ENCODE data around the gene LDAH. TPM values are rescaled to one million over a fixed set of nuclear protein-coding genes. Genes with fewer than 3 reads are reported as not detected.
A peak's percentile ranks its signal among the peaks of the same experiment; 100 is the strongest.

LDAH gene
- 10 to 100 TPM; 11.0 to 15.0 (median 11.9) TPM for polyA plus RNA-seq

DNA sequence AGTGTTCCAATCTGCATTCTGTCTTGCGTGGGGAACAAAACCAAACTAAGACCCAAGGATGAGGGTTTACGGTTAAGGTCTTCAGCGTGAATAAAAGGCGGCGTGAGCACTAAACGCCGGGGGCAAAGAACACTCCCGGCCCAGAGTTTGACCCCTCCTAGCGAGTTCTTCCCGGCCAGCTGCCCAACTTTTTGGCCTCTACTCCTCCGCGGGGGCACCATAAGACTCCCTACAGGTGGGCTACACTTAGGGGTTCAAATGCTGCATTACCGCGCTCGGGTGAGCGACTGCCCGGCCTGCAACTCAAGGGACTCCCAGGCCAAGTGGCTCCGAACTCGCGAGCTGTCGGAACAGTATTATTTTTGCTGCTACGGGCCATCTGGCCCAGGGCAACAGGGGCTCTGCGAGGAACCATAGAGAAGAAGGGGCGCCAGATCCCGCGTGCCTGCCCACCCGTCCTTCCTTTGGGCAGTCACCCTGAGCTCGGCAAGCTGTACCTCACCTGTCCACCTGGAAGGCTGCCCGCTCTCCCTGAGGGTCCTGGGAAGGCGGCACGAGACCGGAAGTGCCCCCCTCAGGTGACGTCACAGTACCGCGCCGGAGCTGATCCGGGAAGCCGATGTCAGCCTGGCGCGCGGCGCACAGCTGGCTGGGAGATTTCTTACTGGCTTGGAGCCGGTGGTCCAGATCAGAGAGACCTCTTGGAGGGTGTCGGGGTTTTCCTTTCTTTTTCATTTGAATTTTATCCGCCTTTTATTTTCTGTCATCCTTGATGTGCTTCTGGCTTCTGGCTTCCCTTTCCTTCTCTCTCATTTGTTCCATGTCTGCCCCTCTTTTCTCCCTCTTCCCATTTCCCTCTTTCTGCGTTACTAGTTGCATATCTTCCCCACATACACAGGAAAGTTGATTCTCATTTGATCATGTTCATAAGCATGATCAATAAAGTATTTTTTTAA lies at the start of gene LDAH:
Gene LDAH (minus strand): TSS at position 567 of the 956 bp plus-strand sequence. CDS start 21,638 bp downstream, outside the sequence.
- Mint-ChIP-seq H3K27ac (peak within 1 kb of the TSS; percentile 94 to 99 (median 98)), H3K36me3 (no peaks in the 10 kb centered on the region), H3K4me1 (peaks cover 25 to 45% of the 10 kb centered on the region in 2 donors), H3K4me3 (peak within 1 kb of the TSS; percentile 92 to 97 (median 95)), H3K9me3 (no peaks in the 10 kb centered on the region), H3K27me3 (ENCODE audit: low read depth in 3 of 3) (peaks cover 5 to 13% (median 12%) of the 10 kb centered on the region in 3 donors)
- peak; percentile 82 to 85 (median 84) for DNase-seq

DNA sequence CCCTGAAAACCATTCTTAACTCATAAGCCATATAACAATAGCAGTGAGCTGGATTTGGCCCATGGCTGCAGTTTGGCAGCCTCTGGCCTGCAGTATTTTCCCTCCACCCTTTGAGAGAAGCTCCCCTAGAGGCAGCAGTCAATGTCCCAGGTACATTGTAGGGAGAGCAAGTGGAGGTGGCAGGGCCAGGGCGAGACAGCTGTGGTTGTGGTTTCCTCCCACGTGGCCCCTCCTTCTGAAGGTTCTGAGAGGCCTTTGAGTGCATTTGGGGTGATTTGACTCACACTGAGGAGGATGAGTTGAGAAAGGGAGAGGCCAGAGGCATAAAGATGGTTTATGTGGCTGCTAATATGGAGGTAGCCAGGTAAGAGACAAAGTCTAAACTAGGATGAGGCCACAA lies 45.5 kb upstream of the LDAH start:
- Mint-ChIP-seq H3K27me3 (ENCODE audit: low read depth in 3 of 3) (peaks cover 3 to 8% (median 6%) of the 10 kb centered on the region in 3 donors), H3K4me3 (no peak overlapping the region), H3K4me1 (no peaks in the 10 kb centered on the region), H3K36me3 (no peaks in the 10 kb centered on the region), H3K27ac (no peak overlapping the region), H3K9me3 (peaks cover 0 to 1% (median 0%) of the 10 kb centered on the region in 6 donors)
- DNase-seq = no peak

GRCh38 chr2:20862850-20863249 lies 39.9 kb upstream of the LDAH start:
- H3K4me1 Mint-ChIP-seq = no peaks in the 10 kb centered on the region
- H3K27ac Mint-ChIP-seq = no peak overlapping the region
- no peak overlapping the region for H3K4me3 Mint-ChIP-seq
- H3K27me3 Mint-ChIP-seq (ENCODE audit: low read depth in 3 of 3) = peaks cover 0 to 18% (median 3%) of the 10 kb centered on the region in 3 donors
- no peaks in the 10 kb centered on the region for H3K36me3 Mint-ChIP-seq
- no peak for DNase-seq
- H3K9me3 Mint-ChIP-seq = peaks cover 0 to 2% (median 0%) of the 10 kb centered on the region in 6 donors

DNA sequence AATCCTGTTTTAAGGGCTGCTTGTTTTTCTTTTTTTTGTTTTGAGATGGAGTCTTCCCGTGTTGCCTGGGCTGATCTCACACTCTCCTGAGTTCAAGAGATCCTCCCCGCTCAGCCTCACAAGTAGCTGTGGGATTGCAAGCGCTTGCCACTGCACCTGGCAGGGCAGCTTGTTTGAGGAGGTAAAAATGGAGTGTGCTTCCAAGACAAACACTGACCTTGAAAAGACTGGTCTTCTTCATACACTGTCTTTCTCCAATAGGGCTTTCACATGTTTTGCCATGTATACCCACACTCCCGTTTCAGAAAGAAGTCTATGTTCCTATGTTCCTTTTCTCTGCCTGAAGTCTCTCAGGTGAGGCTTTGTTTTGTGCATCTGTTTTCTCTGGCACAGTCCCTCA lies 32.6 kb upstream of the LDAH start:
- Mint-ChIP-seq H3K4me3 (no peak overlapping the region), H3K27me3 (ENCODE audit: low read depth in 3 of 3) (peaks cover 2 to 10% (median 5%) of the 10 kb centered on the region in 3 donors), H3K36me3 (no peaks in the 10 kb centered on the region), H3K4me1 (no peaks in the 10 kb centered on the region), H3K9me3 (no peaks in the 10 kb centered on the region), H3K27ac (no peak overlapping the region)
- no peak for DNase-seq

- DNase-seq = no peak
- Mint-ChIP-seq H3K27ac (no peak overlapping the region), H3K27me3 (ENCODE audit: low read depth in 3 of 3) (peaks cover 2 to 8% (median 5%) of the 10 kb centered on the region in 3 donors), H3K9me3 (no peaks in the 10 kb centered on the region), H3K4me1 (no peaks in the 10 kb centered on the region), H3K4me3 (no peak overlapping the region), H3K36me3 (no peaks in the 10 kb centered on the region)
These were observed 29.8 kb upstream of the LDAH start for GRCh38 chr2:20852670-20853069.

DNA sequence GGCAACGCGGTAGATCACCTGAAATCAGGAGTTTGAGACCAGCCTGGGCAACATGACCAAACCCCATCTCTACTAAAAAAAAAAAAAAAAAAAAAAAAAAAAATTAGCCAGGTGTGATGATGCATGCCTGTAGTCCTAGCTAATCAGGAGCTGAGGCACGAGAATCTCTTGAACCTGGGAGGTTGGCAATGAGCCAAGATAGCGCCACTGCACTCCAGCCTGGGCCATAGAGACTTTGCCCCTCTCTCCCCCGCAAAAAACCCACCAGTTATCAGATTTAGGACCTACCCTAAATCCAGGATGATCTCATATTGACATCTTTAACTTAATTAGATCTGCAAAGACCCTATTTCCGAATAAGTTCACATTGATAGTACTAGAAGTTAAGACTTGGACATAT lies 29.2 kb upstream of the LDAH start:
- H3K4me1 Mint-ChIP-seq = no peaks in the 10 kb centered on the region

DNA sequence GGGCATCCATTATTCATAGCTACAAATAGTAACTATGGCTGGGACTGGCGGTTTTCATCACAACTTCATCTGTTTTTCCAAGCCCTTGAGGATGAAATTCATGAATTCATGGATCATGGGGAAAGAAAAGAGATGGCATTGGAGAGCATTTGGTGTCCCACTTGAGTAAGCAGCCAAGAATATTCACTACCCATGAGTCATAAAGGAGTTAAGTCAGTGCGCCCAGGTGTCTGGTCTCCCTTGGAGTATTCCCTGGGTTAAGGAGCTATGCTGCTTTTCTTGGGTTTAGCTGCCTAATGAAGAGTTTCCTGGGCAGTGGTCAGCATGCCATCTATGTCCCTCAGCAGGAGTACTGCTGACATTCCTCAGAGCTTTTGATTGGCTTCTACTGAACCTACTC lies 21.3 kb upstream of the LDAH start:
- peaks cover 3 to 8% (median 7%) of the 10 kb centered on the region in 3 donors for H3K27me3 Mint-ChIP-seq (ENCODE audit: low read depth in 3 of 3)
- H3K4me3 Mint-ChIP-seq = no peak overlapping the region
- no peaks in the 10 kb centered on the region for H3K9me3 Mint-ChIP-seq
- no peak for DNase-seq
- no peaks in the 10 kb centered on the region for H3K36me3 Mint-ChIP-seq
- H3K4me1 Mint-ChIP-seq = no peaks in the 10 kb centered on the region
- H3K27ac Mint-ChIP-seq = no peak overlapping the region

More for the DNA sequence above, 29.2 kb upstream of the LDAH start:
- Mint-ChIP-seq H3K9me3 (no peaks in the 10 kb centered on the region), H3K27me3 (ENCODE audit: low read depth in 3 of 3) (peaks cover 2 to 8% (median 5%) of the 10 kb centered on the region in 3 donors), H3K27ac (no peak overlapping the region), H3K4me3 (no peak overlapping the region), H3K36me3 (no peaks in the 10 kb centered on the region)
- DNase-seq = no peak

DNA sequence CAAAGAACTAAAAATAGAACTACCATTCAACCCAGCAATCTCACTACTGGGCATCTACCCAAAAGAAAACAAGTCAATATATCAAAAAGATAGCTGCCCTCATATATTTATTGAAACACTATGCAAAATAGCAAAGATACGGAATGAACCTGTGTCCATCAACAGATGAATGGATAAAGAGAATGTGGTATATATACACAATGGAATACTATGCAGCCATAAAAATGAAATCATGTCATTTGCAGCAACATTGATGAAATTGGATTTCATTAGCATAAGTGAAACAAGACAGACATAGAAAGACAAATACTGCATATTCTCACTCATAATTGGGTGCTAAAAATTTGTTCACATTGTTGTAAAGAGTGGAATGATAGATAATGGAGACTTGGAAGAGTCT lies 16.2 kb upstream of the LDAH start:
- H3K27me3 Mint-ChIP-seq (ENCODE audit: low read depth in 3 of 3) = peaks cover 6 to 8% (median 6%) of the 10 kb centered on the region in 3 donors

DNA sequence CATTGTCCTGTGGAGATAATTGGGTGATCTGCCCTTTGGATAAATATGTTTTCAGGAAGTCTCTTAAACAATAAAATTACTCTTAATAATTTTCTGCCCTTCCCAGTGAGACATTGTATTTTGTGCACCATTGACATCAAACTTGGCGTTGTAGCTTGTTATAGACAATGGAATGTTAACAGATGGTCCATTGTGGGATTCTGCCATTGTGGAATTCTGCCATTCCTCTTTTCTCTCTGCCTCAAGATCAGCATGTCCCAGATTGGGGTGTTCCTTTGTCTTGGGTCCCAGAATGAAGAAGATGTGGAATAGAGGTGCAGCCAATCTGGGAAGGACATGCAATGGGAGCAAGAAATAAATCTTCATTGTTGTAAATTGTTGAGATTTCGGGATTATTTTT lies 15.1 kb upstream of the LDAH start:
- Mint-ChIP-seq H3K4me1 (no peaks in the 10 kb centered on the region), H3K27ac (no peak overlapping the region), H3K9me3 (no peaks in the 10 kb centered on the region), H3K27me3 (ENCODE audit: low read depth in 3 of 3) (peaks cover 6 to 13% (median 8%) of the 10 kb centered on the region in 3 donors), H3K36me3 (no peaks in the 10 kb centered on the region), H3K4me3 (no peak overlapping the region)
- DNase-seq = no peak

More for the DNA sequence above, 16.2 kb upstream of the LDAH start:
- H3K36me3 Mint-ChIP-seq = no peaks in the 10 kb centered on the region
- no peak overlapping the region for H3K4me3 Mint-ChIP-seq
- DNase-seq = no peak
- no peaks in the 10 kb centered on the region for H3K9me3 Mint-ChIP-seq
- H3K27ac Mint-ChIP-seq = no peak overlapping the region
- H3K4me1 Mint-ChIP-seq = no peaks in the 10 kb centered on the region

DNA sequence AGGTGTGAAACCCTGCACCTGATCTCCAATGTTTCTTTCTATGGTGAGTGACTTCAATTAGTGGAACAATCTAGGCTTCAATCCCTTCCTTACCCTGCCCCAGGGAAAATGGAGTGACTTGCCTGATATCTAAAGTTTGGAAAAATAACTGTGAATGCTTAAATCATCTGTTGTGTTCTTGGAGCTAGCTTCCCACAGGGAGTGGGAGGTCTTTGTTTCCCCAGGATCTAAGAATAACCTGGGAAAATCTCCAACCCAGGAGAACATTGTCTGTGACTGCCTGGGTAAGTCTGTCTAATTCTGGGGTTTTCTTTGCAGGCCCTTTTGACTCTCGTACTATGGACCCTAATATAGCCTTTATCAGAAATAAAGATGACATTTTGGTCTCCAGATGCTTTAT lies 13.6 kb upstream of the LDAH start:
- DNase-seq = no peak
- H3K27me3 Mint-ChIP-seq (ENCODE audit: low read depth in 3 of 3) = peaks cover 6 to 19% (median 8%) of the 10 kb centered on the region in 3 donors
- no peaks in the 10 kb centered on the region for H3K4me1 Mint-ChIP-seq
- H3K9me3 Mint-ChIP-seq = no peaks in the 10 kb centered on the region
- H3K36me3 Mint-ChIP-seq = no peaks in the 10 kb centered on the region
- no peak overlapping the region for H3K27ac Mint-ChIP-seq
- no peak overlapping the region for H3K4me3 Mint-ChIP-seq

DNA sequence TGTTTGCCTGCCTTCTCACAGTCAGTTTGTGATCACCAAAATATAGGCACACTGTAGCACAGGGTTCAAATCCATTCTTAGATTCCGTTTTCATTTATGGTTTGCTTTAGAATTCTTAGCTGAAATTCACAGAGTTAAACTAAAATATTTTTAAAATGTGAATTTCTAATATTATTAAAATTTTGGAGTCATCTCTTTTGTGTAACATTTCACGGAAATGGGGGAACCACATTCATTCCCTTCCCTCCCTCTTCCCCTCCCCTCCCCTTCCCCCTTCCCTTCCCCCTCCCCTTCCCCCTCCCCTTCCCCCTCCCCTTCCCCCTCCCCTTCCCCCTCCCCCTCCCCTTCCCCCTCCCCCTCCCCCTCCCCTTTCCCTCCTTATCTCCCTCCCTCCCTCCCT lies 11.4 kb upstream of the LDAH start:
- Mint-ChIP-seq H3K4me1 (no peaks in the 10 kb centered on the region), H3K4me3 (no peak overlapping the region), H3K27ac (no peak overlapping the region)

GRCh38 chr2:20832606-20833005 lies 9.7 kb upstream of the LDAH start:
- Mint-ChIP-seq H3K4me3 (no peak overlapping the region), H3K27me3 (ENCODE audit: low read depth in 3 of 3) (peaks cover 6 to 17% (median 6%) of the 10 kb centered on the region in 3 donors)

More for the DNA sequence above, 11.4 kb upstream of the LDAH start:
- Mint-ChIP-seq H3K36me3 (no peaks in the 10 kb centered on the region), H3K9me3 (no peaks in the 10 kb centered on the region), H3K27me3 (ENCODE audit: low read depth in 3 of 3) (peaks cover 6 to 25% (median 9%) of the 10 kb centered on the region in 3 donors)
- no peak for DNase-seq

DNA sequence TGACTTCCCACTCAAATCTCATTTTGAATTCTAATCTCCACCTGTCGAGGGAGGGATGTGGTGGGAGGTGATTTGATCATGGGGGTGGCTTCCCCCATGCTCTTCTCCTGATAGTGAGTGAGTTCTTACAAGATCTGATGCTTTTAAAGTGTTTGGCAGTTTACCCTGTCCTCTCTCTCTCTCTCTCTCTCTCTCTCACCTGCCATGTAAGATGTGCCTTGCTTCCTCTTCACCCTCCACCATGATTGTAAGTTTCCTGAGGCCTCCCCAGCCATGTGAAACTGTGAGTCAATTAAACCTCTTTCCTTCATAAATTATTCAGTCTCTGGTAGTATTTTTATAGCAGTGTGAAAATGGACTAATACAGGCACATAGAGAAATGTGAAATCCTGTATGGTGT lies 7.0 kb upstream of the LDAH start:
- H3K27me3 Mint-ChIP-seq (ENCODE audit: low read depth in 3 of 3) = peaks cover 2 to 17% (median 6%) of the 10 kb centered on the region in 3 donors
- H3K36me3 Mint-ChIP-seq = no peaks in the 10 kb centered on the region
- H3K9me3 Mint-ChIP-seq = no peaks in the 10 kb centered on the region
- no peak overlapping the region for H3K4me3 Mint-ChIP-seq
- DNase-seq = no peak
- peak overlapping the region in 1 of 6 donors; percentile 4 for H3K27ac Mint-ChIP-seq
- H3K4me1 Mint-ChIP-seq = no peaks in the 10 kb centered on the region

More at GRCh38 chr2:20832606-20833005, 9.7 kb upstream of the LDAH start:
- Mint-ChIP-seq H3K36me3 (no peaks in the 10 kb centered on the region), H3K4me1 (no peaks in the 10 kb centered on the region), H3K27ac (no peak overlapping the region), H3K9me3 (no peaks in the 10 kb centered on the region)
- no peak for DNase-seq

GRCh38 chr2:20823917-20824316 lies 1.0 kb upstream of the LDAH start:
- H3K4me1 Mint-ChIP-seq = peaks cover 23 to 39% of the 10 kb centered on the region in 2 donors
- DNase-seq = no peak
- H3K4me3 Mint-ChIP-seq = peak overlapping the region; percentile 15 to 61 (median 40)
- peaks cover 5 to 13% (median 12%) of the 10 kb centered on the region in 3 donors for H3K27me3 Mint-ChIP-seq (ENCODE audit: low read depth in 3 of 3)
- H3K36me3 Mint-ChIP-seq = no peaks in the 10 kb centered on the region
- H3K27ac Mint-ChIP-seq = peak overlapping the region in 3 of 6 donors; percentile 1 to 30 (median 8)
- H3K9me3 Mint-ChIP-seq = no peaks in the 10 kb centered on the region
